IMR-90 (cell line): Measurements from ENCODE around the gene PRTG. TPM values are rescaled to one million over a fixed set of nuclear protein-coding genes. Genes with fewer than 3 reads are reported as not detected.

ENCODE experiments used
- ATAC-seq: fragments of 200-7000 bp; cut with Tn5 transposase; 2 replicates; pipeline ENCODE4 v1.9.1; 2020; ENCODE audit warnings: low read depth, mild to moderate bottlenecking, moderate library complexity
- Bru-seq: library from RNA; stranded (reverse); fragments of 400-500 nt; gene quantifications from one replicate; lab custom pipeline; 2021; lab: Mats Ljungman, UMichigan
- BruChase-seq, 2 experiments: library from RNA; stranded (reverse); fragments of 400-500 nt; gene quantifications; one replicate each; lab custom pipeline; 2021; lab: Mats Ljungman, UMichigan
- BruUV-seq: library from RNA; stranded (reverse); fragments of 400-500 nt; replicated peaks from 2 replicates; lab custom pipeline; 2021; lab: Mats Ljungman, UMichigan
- CTCF ChIA-PET: fragments of 300-600 bp; formaldehyde crosslinking; extraction: SDS; loops from one replicate; lab custom pipeline; 2021; ENCODE audit warnings: antibody characterized with exemption; lab: Yijun Ruan, JAX
- POLR2A ChIA-PET: fragments of 300-600 bp; sonication (Branson Sonifier 250); formaldehyde crosslinking; loops from one replicate; lab custom pipeline; 2022; ENCODE audit warnings: antibody characterized with exemption; ENCODE audit not compliant: unreplicated experiment; lab: Charles Lee
- DNase-seq: peaks from one replicate; pipeline ENCODE4 v3.0.0; 2013
- H2AFZ ChIP-seq: replicated peaks from 2 replicates; pipeline ENCODE3; 2013; ENCODE audit warnings: low read length, mild to moderate bottlenecking; ENCODE audit not compliant: poor library complexity
- H2AK5ac ChIP-seq: 2 replicates; pipeline ENCODE4 v1.6.1; 2013; ENCODE audit warnings: low read depth, low read length, inconsistent platforms
- H2AK9ac ChIP-seq: replicated peaks from 2 replicates; pipeline ENCODE3; 2013; ENCODE audit warnings: mild to moderate bottlenecking, low read depth, low read length, moderate library complexity; ENCODE audit not compliant: poor library complexity
- H2BK120ac ChIP-seq: 2 replicates; pipeline ENCODE4 v1.6.1; 2013; ENCODE audit warnings: low read depth, low read length, inconsistent platforms
- H2BK15ac ChIP-seq: 3 replicates; pipeline ENCODE4 v1.6.1; 2013; ENCODE audit warnings: low read depth, low read length, inconsistent platforms
- H2BK20ac ChIP-seq: 2 replicates; pipeline ENCODE4 v1.6.1; 2013; ENCODE audit warnings: low read depth, mild to moderate bottlenecking, inconsistent platforms, low read length, moderate library complexity
- H2BK5ac ChIP-seq: 2 replicates; pipeline ENCODE4 v1.6.1; 2013; ENCODE audit warnings: mild to moderate bottlenecking, low read depth, low read length, inconsistent platforms; ENCODE audit not compliant: poor library complexity, severe bottlenecking
- H3K14ac ChIP-seq: replicated peaks from 2 replicates; pipeline ENCODE4 v1.6.1; 2013; ENCODE audit warnings: low read depth, low read length, inconsistent platforms
- H3K18ac ChIP-seq: 2 replicates; pipeline ENCODE4 v1.6.1; 2013; ENCODE audit warnings: low read depth, low read length, control low read depth
- H3K23ac ChIP-seq: 2 replicates; pipeline ENCODE4 v1.6.1; 2013; ENCODE audit warnings: low read depth, low read length, inconsistent platforms
- H3K27ac ChIP-seq: 2 replicates; pipeline ENCODE4 v1.5.1; 2013; ENCODE audit warnings: mild to moderate bottlenecking, control low read depth, low read length; ENCODE audit not compliant: insufficient read depth
- H3K27me3 ChIP-seq: 2 replicates; pipeline ENCODE4 v1.6.1; 2013; ENCODE audit warnings: low read length; ENCODE audit not compliant: control insufficient read depth, insufficient read depth
- H3K36me3 ChIP-seq: 2 replicates; pipeline ENCODE4 v1.6.1; 2013; ENCODE audit warnings: low read length, mixed read lengths; ENCODE audit not compliant: control insufficient read depth, insufficient read depth
- H3K4ac ChIP-seq: 2 replicates; pipeline ENCODE4 v1.6.1; 2013; ENCODE audit warnings: low read depth, low read length, inconsistent platforms
- H3K4me1 ChIP-seq: 2 replicates; pipeline ENCODE4 v1.6.1; 2013; ENCODE audit warnings: low read length, mixed read lengths; ENCODE audit not compliant: control insufficient read depth, insufficient read depth
- H3K4me2 ChIP-seq: 2 replicates; pipeline ENCODE4 v1.6.1; 2013; ENCODE audit warnings: low read depth, mild to moderate bottlenecking, control low read depth, low read length, moderate library complexity
- H3K4me3 ChIP-seq: 2 replicates; pipeline ENCODE4 v1.5.1; 2013; ENCODE audit warnings: low read depth, mild to moderate bottlenecking, control low read depth, low read length, moderate library complexity; ENCODE audit not compliant: insufficient read depth
- H3K56ac ChIP-seq: 2 replicates; pipeline ENCODE4 v1.6.1; 2013; ENCODE audit warnings: low read length, inconsistent platforms; ENCODE audit not compliant: insufficient read depth; ENCODE audit errors: extremely low read depth
- H3K79me1 ChIP-seq, 2 experiments: 2 replicates each; pipeline ENCODE4 v1.6.1; 2013; ENCODE audit warnings: low read length in 2 of 2, inconsistent platforms in 1 of 2, low read depth in 1 of 2
- H3K9ac ChIP-seq: 2 replicates; pipeline ENCODE4 v1.6.1; 2013; ENCODE audit warnings: low read depth, low read length, control low read depth
- H3K9me1 ChIP-seq: 2 replicates; pipeline ENCODE4 v1.6.1; 2013; ENCODE audit warnings: low read length, inconsistent platforms; ENCODE audit not compliant: insufficient read depth
- H3K9me3 ChIP-seq: 2 replicates; pipeline ENCODE4 v1.6.1; 2013; ENCODE audit warnings: low read length; ENCODE audit not compliant: control insufficient read depth, insufficient read depth
- H4K20me1 ChIP-seq: 2 replicates; pipeline ENCODE4 v1.6.1; 2013; ENCODE audit warnings: low read length, inconsistent platforms; ENCODE audit not compliant: insufficient read depth
- H4K5ac ChIP-seq: 2 replicates; pipeline ENCODE4 v1.6.1; 2013; ENCODE audit warnings: mild to moderate bottlenecking, low read depth, low read length, control low read depth
- H4K8ac ChIP-seq, 2 experiments: 2 replicates each; pipeline ENCODE4 v1.6.1; 2013; ENCODE audit warnings: low read depth in 2 of 2, low read length in 2 of 2, control low read depth in 1 of 2, inconsistent platforms in 1 of 2
- H4K91ac ChIP-seq: 2 replicates; pipeline ENCODE4 v1.6.1; 2013; ENCODE audit warnings: low read depth, low read length, inconsistent platforms; ENCODE audit not compliant: insufficient read depth
- MAZ ChIP-seq: IDR thresholded peaks from 2 replicates; pipeline ENCODE4 v1.6.1; 2012; ENCODE audit warnings: low read depth, mild to moderate bottlenecking, low read length, improper control_type of control experiment, moderate library complexity, borderline replicate concordance
- RCOR1 ChIP-seq: IDR thresholded peaks from 2 replicates; pipeline ENCODE4 v1.6.1; 2012; ENCODE audit warnings: mild to moderate bottlenecking, low read length, improper control_type of control experiment; ENCODE audit not compliant: insufficient replicate concordance
- WGBS, 2 experiments: methylation state at CpG; one replicate each; pipeline versions ENCODE4 v1.1.5 to v1.1.7; 2013; ENCODE audit warnings: missing lambda C conversion rate in 2 of 2; ENCODE audit not compliant: insufficient read length in 1 of 2; ENCODE audit errors: extremely low coverage in 2 of 2; 5-methylcytosine and 5-hydroxymethylcytosine counted together
- dilution Hi-C: fragments of 300-500 bp; cut with HindIII; formaldehyde crosslinking; loops from one replicate; pipeline ENCODE4 v1.14.3; 2018; ENCODE audit warnings: low sequenced_read_pairs; ENCODE audit not compliant: unreplicated experiment
- in situ Hi-C: fragments of 300-500 bp; cut with MboI; formaldehyde crosslinking; loops from 3 replicates; pipeline ENCODE4 v1.14.3; 2019; ENCODE audit warnings: low sequenced_read_pairs, inconsistent platforms, mixed read lengths
- intact Hi-C: fragments of 100-400 bp; cut with micrococcal nuclease; formaldehyde crosslinking; loops from 2 replicates; pipeline ENCODE4 v1.10.0; 2022
- long read RNA-seq: library from polyadenylated mRNA; unstranded; transcript quantifications from one replicate; pipeline ENCODE4 v2.0.0, GENCODE V29; 2021; ENCODE audit not compliant: unreplicated experiment
- polyA plus RNA-seq, 3 experiments: library from polyadenylated mRNA; depleted of rRNA; stranded (reverse); fragments of >200 nt; gene quantifications; 2 replicates each; pipeline ENCODE4 v1.2.3, GENCODE V29; 2012; ENCODE audit warnings: low replicate concordance in 1 of 3
- total RNA-seq: library from RNA; depleted of rRNA; stranded (reverse); fragments of >200 nt; gene quantifications from 2 replicates; pipeline ENCODE4 v1.2.3, GENCODE V29; 2012; rRNA removed

PRTG gene
- total RNA-seq, result 1.4 and 1.7 TPM in 2 replicates
- 0.89 and 0.99 TPM in 2 replicates for polyA plus RNA-seq (2012; rRNA removed)
- polyA plus RNA-seq (2012; cell fraction: cytosol; rRNA removed), result 0.61 and 0.62 TPM in 2 replicates
- polyA plus RNA-seq (2012; cell fraction: nucleus; rRNA removed; ENCODE audit: low replicate concordance), result 0.59 and 1.1 TPM in 2 replicates
- percentile 40 among the genes with signal in this experiment for Bru-seq, nascent RNA
- BruChase-seq, experiment 1, labeled RNA remaining after a 6-hour chase, result percentile 30 among the genes with signal in this experiment
- percentile 35 among the genes with signal in this experiment for BruChase-seq, experiment 2, labeled RNA remaining after a 2-hour chase
- long read RNA-seq, result 0 reads

GRCh38 chr15:55742927-55743728, at the start of gene PRTG:
Gene PRTG, minus strand, starts transcription at chr15:55743152. Its CDS starts 221 bp downstream, at chr15:55742931.
- Histone ChIP-seq H3K9ac (peak within 1 kb of the TSS; percentile 48), H3K14ac (0 out of 2 replicates have a peak within 1 kb of the TSS, but pooled peaks have one; percentile 42), H3K23ac (peak within 1 kb of the TSS; percentile 33; the same call in 1 of the 2 replicates), H3K27me3 (peaks cover 10% of the 10 kb centered on the region), H3K79me1 (no peaks in the 10 kb centered on the region), H3K9me1 (no peaks in the 10 kb centered on the region), H3K4me1 (peaks cover 3% of the 10 kb centered on the region; the same call in 1 of the 2 replicates), H3K4me2 (peak within 1 kb of the TSS; percentile 92), H4K91ac (no peak within 1 kb of the TSS), H3K4me3 (peak within 1 kb of the TSS; percentile 71), H4K5ac (no peak within 1 kb of the TSS), H3K9me3 (no peaks in the 10 kb centered on the region), H2BK120ac (no peak within 1 kb of the TSS), H3K56ac (no peak within 1 kb of the TSS), H2AK9ac (no peak within 1 kb of the TSS), H2BK20ac (no peak within 1 kb of the TSS), H2AK5ac (no peak within 1 kb of the TSS), H2AFZ (peak within 1 kb of the TSS; percentile 89), H4K20me1 (no peaks in the 10 kb centered on the region), H3K27ac (no peak within 1 kb of the TSS; the same call in 1 of the 2 replicates), H3K4ac (no peak within 1 kb of the TSS), H4K8ac (peak within 1 kb of the TSS in 1 of 2 experiments; percentile 34; a peak in 1 of 4 replicates), H2BK15ac (no peak within 1 kb of the TSS), H3K36me3 (no peaks in the 10 kb centered on the region), H3K18ac (no peak within 1 kb of the TSS), H2BK5ac (no peak within 1 kb of the TSS)
- peak; percentile 97 for ATAC-seq
- BruUV-seq, result no TSS peak
- intact Hi-C loops (loop anchor here (5.0 kb wide), 2 partner anchors 66 to 174 kb away; no protein-coding TSS in a partner anchor), dilution Hi-C loops (no loop called here), in situ Hi-C loops (no loop called here)
- ChIA-PET CTCF (no interaction called here), POLR2A (no interaction called here)
- peak; percentile 69 for DNase-seq
- 1% methylated on average over 27 of the region's 75 CpGs; no CpG with 5 or more reads in 1 of the 2 experiments for WGBS, 2 experiments
- TF ChIP-seq RCOR1 (no peak), MAZ (peak; percentile 81; the same call in 1 of the 2 replicates)
